CD4-positive, alpha-beta memory T cell (primary cell): ENCODE data around the gene DR1. TPM values are rescaled to one million over a fixed set of nuclear protein-coding genes. Genes with fewer than 3 reads are reported as not detected.

Source experiments
- CTCF ChIA-PET: fragments of 350-600 bp; sonication (Branson Sonifier 250); formaldehyde crosslinking; loops from one replicate; lab custom pipeline; 2021; ENCODE audit warnings: inconsistent platforms; ENCODE audit not compliant: partially characterized antibody; lab: Charles Lee
- POLR2A ChIA-PET: fragments of 350-600 bp; sonication (Branson Sonifier 250); formaldehyde crosslinking; loops from one replicate; lab custom pipeline; 2021; ENCODE audit not compliant: partially characterized antibody; lab: Charles Lee
- DNase-seq, 5 donors: peaks; one replicate each; pipeline versions ENCODE4 v3.0.0 to v3.0.0-alpha.2; 2020 to 2022; ENCODE audit warnings: mixed read lengths in 1 of 5
- H3K27ac ChIP-seq: one replicate; pipeline ENCODE4 v1.7.0; 2013; ENCODE audit warnings: low read depth, low read length
- H3K27me3 ChIP-seq: 2 replicates; pipeline ENCODE4 v1.7.0; 2013; ENCODE audit warnings: mild to moderate bottlenecking, low read length, moderate library complexity; ENCODE audit not compliant: insufficient read depth
- H3K36me3 ChIP-seq: 2 replicates; pipeline ENCODE4 v1.7.0; 2013; ENCODE audit warnings: mild to moderate bottlenecking, low read length, moderate library complexity; ENCODE audit not compliant: insufficient read depth
- H3K4me1 ChIP-seq: 2 replicates; pipeline ENCODE4 v1.7.0; 2013; ENCODE audit warnings: mild to moderate bottlenecking, low read length, moderate library complexity; ENCODE audit not compliant: insufficient read depth
- H3K4me3 ChIP-seq, 2 donors: one replicate each; pipeline ENCODE4 v1.7.0; 2013; ENCODE audit warnings: low read length in 2 of 2, mild to moderate bottlenecking in 1 of 2
- H3K9me3 ChIP-seq, 2 donors: one replicate each; pipeline ENCODE4 v1.7.0; 2013; ENCODE audit warnings: low read length in 2 of 2, control low read depth in 1 of 2; ENCODE audit not compliant: control insufficient read depth in 1 of 2
- H3K27ac Mint-ChIP-seq, 7 donors: one replicate each; pipeline ENCODE4 v1.8.0; 2020 to 2021; ENCODE audit warnings: mixed read lengths in 7 of 7, mild to moderate bottlenecking in 6 of 7, inconsistent platforms in 3 of 7, moderate library complexity in 3 of 7
- H3K27me3 Mint-ChIP-seq, 2 donors: one replicate each; pipeline ENCODE4 v1.8.0; 2020 to 2021; ENCODE audit warnings: mixed read lengths in 2 of 2
- H3K36me3 Mint-ChIP-seq, 2 donors: one replicate each; pipeline ENCODE4 v1.8.0; 2020 to 2021; ENCODE audit warnings: mixed read lengths in 2 of 2, inconsistent platforms in 1 of 2, mild to moderate bottlenecking in 1 of 2
- H3K4me1 Mint-ChIP-seq, 4 donors: one replicate each; pipeline ENCODE4 v1.8.0; 2020 to 2021; ENCODE audit warnings: mixed read lengths in 4 of 4, mild to moderate bottlenecking in 1 of 4
- H3K4me3 Mint-ChIP-seq, 8 donors: one replicate each; pipeline ENCODE4 v1.8.0; 2020 to 2021; ENCODE audit warnings: mixed read lengths in 8 of 8, mild to moderate bottlenecking in 7 of 8, moderate library complexity in 6 of 8, inconsistent platforms in 3 of 8
- H3K9me3 Mint-ChIP-seq, 8 donors: one replicate each; pipeline ENCODE4 v1.8.0; 2020 to 2021; ENCODE audit warnings: mixed read lengths in 8 of 8, mild to moderate bottlenecking in 5 of 8, inconsistent platforms in 3 of 8, moderate library complexity in 1 of 8
- intact Hi-C: fragments of 100-400 bp; cut with micrococcal nuclease; formaldehyde crosslinking; loops from one replicate; pipeline ENCODE4 v1.15.1; 2023
- polyA plus RNA-seq, 2 donors: library from polyadenylated mRNA; unstranded; fragments of 300-500 nt; fragmentation: Illumina TruSeq; gene quantifications; one replicate each; pipeline ENCODE4 v1.2.3, GENCODE V29; 2021
- total RNA-seq, 2 experiments: library from RNA; stranded (reverse); gene quantifications; one replicate each; pipeline ENCODE4 v1.2.3, GENCODE V29; 2021

DR1 gene
- total and polyA plus RNA-seq, 4 experiments from 2014 or later: 64.0 to 71.9 (median 71.8) TPM

GRCh38 chr1:93328809-93329760 is 16.6 kb upstream of the DR1 start:
- Histone ChIP-seq H3K9me3 (no peaks in the 10 kb centered on the region), H3K27ac (no peak overlapping the region), H3K4me1 (no peaks in the 10 kb centered on the region), H3K4me3 (no peak overlapping the region), H3K36me3 (no peaks in the 10 kb centered on the region), H3K27me3 (no peaks in the 10 kb centered on the region)
- intact Hi-C loops: no loop called here
- ChIA-PET POLR2A (interaction anchor here (0.6 to 0.9 kb wide), 2 partner anchors 10 to 17 kb away, joined by 3 to 6 read pairs; partner anchors contain the start of gene DR1), CTCF (interaction anchor here (0.7 kb wide), 1 partner anchor 25 kb away, joined by 4 read pairs; no protein-coding TSS in a partner anchor)
- no peak overlapping the region for H3K27ac Mint-ChIP-seq
- H3K4me3 Mint-ChIP-seq: no peak overlapping the region
- H3K9me3 Mint-ChIP-seq: no peaks in the 10 kb centered on the region
- no peaks in the 10 kb centered on the region for H3K27me3 Mint-ChIP-seq
- no peaks in the 10 kb centered on the region for H3K4me1 Mint-ChIP-seq
- peaks cover 0 to 7% of the 10 kb centered on the region in 2 donors for H3K36me3 Mint-ChIP-seq
- no peak for DNase-seq

DNA sequence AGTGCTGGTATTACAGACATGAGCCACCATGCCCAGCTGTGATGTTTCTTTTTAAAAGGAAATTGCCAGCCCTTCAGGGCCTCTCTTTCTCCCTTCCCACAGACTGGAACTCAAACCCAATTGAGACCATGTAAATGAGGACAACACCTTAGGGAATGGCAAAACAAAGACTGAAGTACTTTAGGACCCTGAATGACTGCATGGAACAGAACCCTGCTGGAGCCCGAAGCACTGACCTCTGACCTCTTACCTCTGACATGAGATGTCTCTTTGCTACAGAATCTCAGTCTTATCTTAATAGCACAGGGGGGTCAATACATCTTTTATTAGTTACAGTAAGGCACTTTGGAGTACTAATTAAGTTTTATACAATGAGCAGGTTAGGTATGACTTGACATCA is 15.5 kb upstream of the DR1 start:
- Histone ChIP-seq H3K36me3 (no peaks in the 10 kb centered on the region), H3K27ac (no peak overlapping the region), H3K27me3 (no peaks in the 10 kb centered on the region), H3K9me3 (no peaks in the 10 kb centered on the region), H3K4me1 (no peaks in the 10 kb centered on the region), H3K4me3 (no peak overlapping the region)
- H3K27me3 Mint-ChIP-seq: no peaks in the 10 kb centered on the region
- H3K4me1 Mint-ChIP-seq: no peaks in the 10 kb centered on the region
- CTCF ChIA-PET: no interaction called here
- no peak overlapping the region for H3K4me3 Mint-ChIP-seq
- intact Hi-C loops: no loop called here
- H3K9me3 Mint-ChIP-seq: no peaks in the 10 kb centered on the region
- POLR2A ChIA-PET: interaction anchor here (1.3 kb wide), 1 partner anchor 15 kb away, joined by 6 read pairs; the partner anchor contains the start of gene DR1
- H3K27ac Mint-ChIP-seq: no peak overlapping the region
- peaks cover 0 to 4% of the 10 kb centered on the region in 2 donors for H3K36me3 Mint-ChIP-seq
- no peak for DNase-seq

GRCh38 chr1:93330617-93331016 is 15.1 kb upstream of the DR1 start:
- H3K9me3 ChIP-seq: no peaks in the 10 kb centered on the region
- Mint-ChIP-seq H3K9me3 (no peaks in the 10 kb centered on the region), H3K27ac (no peak overlapping the region), H3K36me3 (peaks cover 0 to 4% of the 10 kb centered on the region in 2 donors), H3K4me3 (no peak overlapping the region), H3K27me3 (no peaks in the 10 kb centered on the region), H3K4me1 (no peaks in the 10 kb centered on the region)
- H3K36me3 ChIP-seq: no peaks in the 10 kb centered on the region
- H3K4me3 ChIP-seq: no peak overlapping the region
- H3K4me1 ChIP-seq: no peaks in the 10 kb centered on the region
- POLR2A ChIA-PET: interaction anchor here (1.3 kb wide), 1 partner anchor 15 kb away, joined by 6 read pairs; the partner anchor contains the start of gene DR1
- intact Hi-C loops: no loop called here
- H3K27me3 ChIP-seq: no peaks in the 10 kb centered on the region
- no peak overlapping the region for H3K27ac ChIP-seq
- CTCF ChIA-PET: no interaction called here
- no peak for DNase-seq

DNA sequence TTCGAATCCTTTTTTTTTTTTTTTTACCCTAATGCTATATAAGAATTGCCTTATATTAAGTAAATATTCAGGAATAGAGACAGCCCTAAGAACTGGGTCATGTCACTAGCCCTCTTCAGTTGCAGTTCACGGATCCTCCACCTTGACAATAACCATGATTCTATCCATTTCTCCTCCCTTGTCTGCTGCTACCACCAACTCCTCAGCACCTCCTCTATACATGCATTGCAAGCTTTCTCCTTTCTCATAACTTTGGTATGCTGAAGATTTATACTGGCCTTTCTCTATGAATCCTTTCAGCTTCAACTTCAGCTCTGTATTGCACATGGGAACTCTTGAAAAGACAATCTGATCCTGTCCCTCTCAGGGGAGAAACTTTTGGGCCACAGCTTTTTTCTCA is 14.3 kb upstream of the DR1 start:
- Mint-ChIP-seq H3K9me3 (no peaks in the 10 kb centered on the region), H3K4me3 (no peak overlapping the region), H3K27me3 (no peaks in the 10 kb centered on the region), H3K4me1 (peaks cover 0 to 4% (median under 1%) of the 10 kb centered on the region in 4 donors), H3K36me3 (peaks cover 0 to 4% of the 10 kb centered on the region in 2 donors), H3K27ac (no peak overlapping the region)
- intact Hi-C loops: no loop called here
- no peaks in the 10 kb centered on the region for H3K9me3 ChIP-seq
- no peak overlapping the region for H3K27ac ChIP-seq
- no peaks in the 10 kb centered on the region for H3K36me3 ChIP-seq
- CTCF ChIA-PET: no interaction called here
- no peak overlapping the region for H3K4me3 ChIP-seq
- POLR2A ChIA-PET: interaction anchor here (1.2 kb wide), 1 partner anchor 14 kb away, joined by 6 read pairs; the partner anchor contains the start of gene DR1
- no peak for DNase-seq
- no peaks in the 10 kb centered on the region for H3K27me3 ChIP-seq
- no peaks in the 10 kb centered on the region for H3K4me1 ChIP-seq

DNA sequence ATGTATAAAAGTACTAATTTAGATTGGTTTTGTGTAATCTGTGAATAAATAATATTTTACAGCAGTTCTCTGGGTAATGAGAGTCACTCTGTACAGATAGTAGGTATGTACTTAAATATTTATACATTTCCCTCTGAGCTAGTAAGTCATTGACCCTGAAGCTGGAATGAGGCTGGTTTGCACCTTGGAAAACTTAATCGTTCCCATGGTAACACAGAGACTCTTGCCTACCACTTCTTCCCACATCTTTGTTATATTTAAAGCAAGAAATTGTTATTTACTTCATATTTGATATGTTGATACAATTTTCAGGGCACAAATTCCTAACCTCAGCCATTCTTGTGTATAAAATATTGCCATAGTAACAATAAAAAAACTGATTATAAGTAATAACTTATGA is 13.3 kb upstream of the DR1 start:
- no peaks in the 10 kb centered on the region for H3K4me1 ChIP-seq
- CTCF ChIA-PET: no interaction called here
- H3K4me3 Mint-ChIP-seq: no peak overlapping the region
- DNase-seq: no peak
- no peak overlapping the region for H3K27ac ChIP-seq
- peaks cover 4% of the 10 kb centered on the region in 2 donors for H3K36me3 Mint-ChIP-seq
- H3K9me3 Mint-ChIP-seq: no peaks in the 10 kb centered on the region
- POLR2A ChIA-PET: interaction anchor here (1.2 kb wide), 1 partner anchor 13 kb away, joined by 6 read pairs; the partner anchor contains the start of gene DR1
- H3K36me3 ChIP-seq: no peaks in the 10 kb centered on the region
- no peaks in the 10 kb centered on the region for H3K27me3 Mint-ChIP-seq
- no peaks in the 10 kb centered on the region for H3K9me3 ChIP-seq
- intact Hi-C loops: no loop called here
- H3K4me3 ChIP-seq: no peak overlapping the region
- H3K4me1 Mint-ChIP-seq: peaks cover 3 to 12% (median 5%) of the 10 kb centered on the region in 4 donors
- no peaks in the 10 kb centered on the region for H3K27me3 ChIP-seq
- H3K27ac Mint-ChIP-seq: no peak overlapping the region

DNA sequence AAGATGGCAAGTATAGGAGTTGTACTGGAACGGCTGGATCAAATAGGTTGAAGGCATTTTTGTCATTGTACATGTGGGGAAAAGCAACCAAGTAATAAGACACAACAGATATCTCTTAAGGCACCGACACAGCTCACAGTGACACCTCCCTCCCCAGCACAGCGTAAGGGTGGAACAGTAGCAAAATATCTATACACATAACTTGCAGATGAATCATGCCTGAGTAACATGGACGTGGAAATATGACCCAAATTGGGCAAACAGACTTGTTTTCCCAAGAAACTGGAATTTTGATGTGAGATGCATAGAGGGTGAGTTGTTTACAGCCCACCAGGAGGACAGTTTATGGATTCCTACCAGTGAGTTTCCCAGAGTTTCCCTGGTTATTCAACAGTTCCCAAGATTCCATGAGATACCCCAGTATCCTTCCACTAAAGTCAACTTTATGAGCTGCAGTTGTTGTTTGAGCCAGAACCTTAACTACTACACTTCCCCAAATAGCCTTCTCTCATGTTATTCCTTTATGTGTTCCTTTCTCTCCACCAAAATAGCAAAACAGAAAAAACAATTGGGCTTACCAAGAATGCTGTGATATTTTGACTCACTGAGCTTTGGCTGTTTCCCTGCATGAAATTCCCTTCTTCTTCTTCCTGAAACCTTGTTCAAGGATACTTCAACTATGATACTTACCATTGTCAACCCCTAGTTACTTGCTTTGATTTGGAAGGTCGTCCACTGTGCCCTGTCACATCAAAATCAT is 7.1 kb upstream of the DR1 start:
- Mint-ChIP-seq H3K4me1 (peaks cover 3 to 12% (median 5%) of the 10 kb centered on the region in 4 donors), H3K27ac (no peak overlapping the region), H3K27me3 (no peaks in the 10 kb centered on the region), H3K4me3 (no peak overlapping the region), H3K9me3 (no peaks in the 10 kb centered on the region), H3K36me3 (peaks cover 12 to 17% of the 10 kb centered on the region in 2 donors)
- CTCF ChIA-PET: interaction anchor here (0.9 to 2.0 kb wide), 3 partner anchors 34 to 98 kb away, joined by 3 to 4 read pairs (median 4); no protein-coding TSS in a partner anchor
- intact Hi-C loops: no loop called here
- POLR2A ChIA-PET: interaction anchor here (1.4 to 1.5 kb wide), 2 partner anchors 10 to 541 kb away, joined by 3 read pairs; partner anchors contain the start of gene DNTTIP2
- Histone ChIP-seq H3K4me3 (no peak overlapping the region), H3K4me1 (peaks cover 8% of the 10 kb centered on the region), H3K9me3 (no peaks in the 10 kb centered on the region), H3K36me3 (peaks cover 4% of the 10 kb centered on the region), H3K27ac (no peak overlapping the region), H3K27me3 (no peaks in the 10 kb centered on the region)
- DNase-seq: no peak
